Liver (tissue), 3 donors: ENCODE results near the gene KIFBP.

Source experiments
- CTCF ChIP-seq: fragments of 150-350 bp; IDR thresholded peaks from 2 replicates; pipeline ENCODE4 v1.5.1; 2017; ENCODE audit warnings: improper control_type of control experiment, low read depth, low read length; ENCODE audit not compliant: missing input control
- FOXA1 ChIP-seq: IDR thresholded peaks from 2 replicates; pipeline ENCODE4 v1.6.1; 2016; ENCODE audit warnings: antibody characterized with exemption
- HNF4G ChIP-seq: IDR thresholded peaks from 2 replicates; pipeline ENCODE4 v1.6.1; 2016; ENCODE audit warnings: antibody characterized with exemption
- JUND ChIP-seq, 2 donors: IDR thresholded peaks; 2 replicates each; pipeline ENCODE4 v1.6.1; 2016; ENCODE audit warnings: antibody characterized with exemption in 2 of 2
- MAX ChIP-seq: IDR thresholded peaks from 2 replicates; pipeline ENCODE4 v1.6.1; 2016; ENCODE audit warnings: antibody characterized with exemption
- RAD21 ChIP-seq, 2 donors: IDR thresholded peaks; 2 replicates each; pipeline ENCODE4 v1.6.1; 2016; ENCODE audit warnings: antibody characterized with exemption in 2 of 2, mild to moderate bottlenecking in 2 of 2
- REST ChIP-seq: IDR thresholded peaks from 2 replicates; pipeline ENCODE4 v1.6.1; 2016; ENCODE audit warnings: antibody characterized with exemption, mild to moderate bottlenecking
- RXRA ChIP-seq, 2 donors: IDR thresholded peaks; 2 replicates each; pipeline ENCODE4 v1.6.1; 2017 to 2018; ENCODE audit warnings: antibody characterized with exemption in 2 of 2, mild to moderate bottlenecking in 1 of 2
- SP1 ChIP-seq: IDR thresholded peaks from 2 replicates; pipeline ENCODE4 v1.6.1; 2018; ENCODE audit warnings: antibody characterized with exemption, mild to moderate bottlenecking
- TAF1 ChIP-seq: conservative IDR thresholded peaks from 2 replicates; pipeline ENCODE4 v1.6.1; 2016; ENCODE audit warnings: antibody characterized with exemption, mild to moderate bottlenecking
- YY1 ChIP-seq: IDR thresholded peaks from 2 replicates; pipeline ENCODE4 v1.6.1; 2016; ENCODE audit warnings: antibody characterized with exemption, mild to moderate bottlenecking
- donor health status: healthy.
- donor health status: healthy.

- TF ChIP-seq CTCF = no peak
- no peak for TF ChIP-seq RAD21 (IDR thresholded peaks at IDR 0.05)
- no peak for TF ChIP-seq JUND (IDR thresholded peaks at IDR 0.05)
- TF ChIP-seq TAF1 = no peak
- TF ChIP-seq REST = no peak
- no peak for TF ChIP-seq YY1
- TF ChIP-seq MAX = no peak
- TF ChIP-seq RXRA (IDR thresholded peaks at IDR 0.05) = no peak
- TF ChIP-seq HNF4G = no peak
- no peak for TF ChIP-seq SP1
- no peak for TF ChIP-seq FOXA1
Measured at GRCh38 chr10:68997211-68997610, 8.6 kb downstream of the KIFBP start.
